LoVo (cell line): ENCODE data around the gene ATP8A1.

Source experiments
- DNase-seq: peaks from one replicate; pipeline ENCODE4 v3.0.0-alpha.2; 2016; ENCODE audit warnings: low spot score

ATP8A1 gene

DNA sequence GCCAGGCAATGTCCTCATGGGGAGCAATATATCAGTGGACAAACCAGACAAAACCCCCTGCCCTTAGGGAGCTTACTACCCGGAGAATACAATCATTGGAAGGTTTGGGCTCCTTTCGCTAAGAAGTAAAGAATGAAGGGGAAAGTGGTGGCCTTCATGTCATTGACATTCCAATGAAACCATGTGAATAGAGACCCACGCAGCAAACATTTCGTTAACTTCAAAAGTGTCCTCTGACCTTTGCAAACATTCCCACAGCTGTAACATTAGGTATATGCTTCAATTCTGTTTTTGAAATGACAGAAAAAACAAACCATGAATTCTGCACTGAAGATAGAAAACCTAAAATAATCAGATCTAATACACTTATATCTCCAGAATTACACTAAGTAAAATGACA is 7.0 kb downstream of the ATP8A1 start:
- no peak for DNase-seq

DNA sequence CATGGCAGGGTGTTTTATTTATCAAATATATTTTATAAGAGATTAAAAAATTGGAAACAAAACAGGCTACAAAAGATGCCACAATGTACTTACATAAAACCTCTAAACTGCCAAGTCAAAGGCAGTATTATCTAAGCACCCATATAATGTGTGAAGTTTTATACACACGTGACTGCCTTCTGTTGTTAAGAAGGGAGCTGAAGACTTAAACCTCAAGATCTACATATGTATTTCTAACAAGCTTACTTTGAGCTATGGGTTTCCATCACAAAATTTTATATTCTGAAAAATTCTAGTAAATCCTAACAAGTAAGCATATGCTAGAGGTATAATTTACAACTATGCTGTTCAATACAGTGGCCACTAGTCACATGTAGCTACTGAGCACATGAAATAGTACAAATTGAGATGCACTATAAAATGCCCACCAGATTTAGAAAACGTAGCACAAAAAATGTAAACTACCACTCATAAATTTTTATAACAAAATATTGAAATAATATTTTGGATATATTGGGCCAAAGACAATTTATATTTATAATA is 9.8 kb downstream of the ATP8A1 start:
- DNase-seq, result no peak

DNA sequence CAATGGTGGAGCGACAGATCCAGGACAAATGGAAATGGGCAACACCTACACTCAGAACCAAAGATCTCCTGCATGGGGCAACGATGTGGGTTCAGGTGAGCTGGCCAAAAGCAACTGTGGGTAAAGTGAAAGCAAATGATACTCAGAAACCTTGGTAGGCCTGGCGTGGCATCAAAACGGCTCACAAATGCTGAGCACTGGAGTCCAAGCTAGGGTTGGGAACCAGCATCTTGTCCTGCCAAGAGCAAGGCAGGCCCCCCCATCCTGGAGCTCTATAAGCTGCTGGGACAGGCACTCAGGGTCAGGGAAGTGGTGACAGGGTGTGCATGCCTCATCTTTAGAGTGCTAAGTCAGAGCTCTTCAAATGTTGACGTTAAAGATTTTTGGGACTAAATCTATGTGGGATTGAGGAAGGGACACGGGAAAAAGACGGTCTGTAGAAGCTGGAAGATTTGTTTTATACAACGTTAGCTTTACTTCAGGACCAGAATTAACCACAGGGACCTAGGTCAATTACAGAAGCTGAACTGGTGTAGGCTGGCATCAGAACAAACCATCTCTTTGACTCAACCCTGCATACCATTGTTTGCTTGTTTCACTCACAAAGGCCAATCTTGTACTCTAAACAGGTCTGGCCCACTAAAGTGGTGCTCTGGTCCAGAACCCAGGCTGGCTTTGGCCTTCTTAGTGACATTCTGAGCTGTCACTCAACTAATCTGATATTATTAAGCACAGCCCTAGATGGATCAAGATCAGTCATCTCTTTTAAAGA is 10.7 kb downstream of the ATP8A1 start:
- no peak for DNase-seq

DNA sequence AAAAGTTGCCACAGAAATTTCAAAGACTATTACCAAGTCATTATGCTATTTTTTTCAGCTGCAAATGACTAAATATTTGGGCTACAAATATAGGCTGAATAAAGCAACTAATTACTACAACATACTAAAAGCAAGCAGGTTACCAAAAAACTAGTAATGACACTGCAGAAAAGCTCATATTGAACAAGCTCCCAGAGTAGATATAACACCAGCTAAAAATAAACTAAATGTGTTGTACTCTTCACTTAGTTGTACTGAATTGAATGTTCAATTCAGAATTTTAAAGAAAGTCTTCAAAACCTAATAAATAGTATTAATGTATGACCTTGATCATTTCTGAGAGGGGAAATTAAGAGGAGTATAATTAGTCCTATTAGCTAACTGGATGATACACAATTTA is 12.0 kb downstream of the ATP8A1 start:
- no peak for DNase-seq

DNA sequence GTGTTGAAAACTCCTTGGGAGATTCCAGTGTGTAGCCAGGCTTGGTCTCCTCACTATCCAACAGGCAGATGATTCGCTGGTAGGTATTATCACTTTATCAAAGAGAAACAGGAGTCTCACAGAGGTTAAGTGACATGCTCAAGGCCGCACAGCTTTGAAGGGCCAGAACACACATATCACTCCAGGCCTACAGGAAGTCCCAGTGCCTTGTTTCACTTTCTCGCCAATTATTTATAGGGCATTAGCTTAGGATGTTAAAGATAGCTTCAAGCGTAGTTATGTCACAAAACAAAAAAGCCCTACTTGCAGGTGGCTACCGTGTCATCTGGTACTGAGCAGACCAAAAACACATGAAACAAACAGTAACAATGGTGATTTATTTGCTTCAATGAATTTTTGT is 13.2 kb downstream of the ATP8A1 start:
- no peak for DNase-seq

DNA sequence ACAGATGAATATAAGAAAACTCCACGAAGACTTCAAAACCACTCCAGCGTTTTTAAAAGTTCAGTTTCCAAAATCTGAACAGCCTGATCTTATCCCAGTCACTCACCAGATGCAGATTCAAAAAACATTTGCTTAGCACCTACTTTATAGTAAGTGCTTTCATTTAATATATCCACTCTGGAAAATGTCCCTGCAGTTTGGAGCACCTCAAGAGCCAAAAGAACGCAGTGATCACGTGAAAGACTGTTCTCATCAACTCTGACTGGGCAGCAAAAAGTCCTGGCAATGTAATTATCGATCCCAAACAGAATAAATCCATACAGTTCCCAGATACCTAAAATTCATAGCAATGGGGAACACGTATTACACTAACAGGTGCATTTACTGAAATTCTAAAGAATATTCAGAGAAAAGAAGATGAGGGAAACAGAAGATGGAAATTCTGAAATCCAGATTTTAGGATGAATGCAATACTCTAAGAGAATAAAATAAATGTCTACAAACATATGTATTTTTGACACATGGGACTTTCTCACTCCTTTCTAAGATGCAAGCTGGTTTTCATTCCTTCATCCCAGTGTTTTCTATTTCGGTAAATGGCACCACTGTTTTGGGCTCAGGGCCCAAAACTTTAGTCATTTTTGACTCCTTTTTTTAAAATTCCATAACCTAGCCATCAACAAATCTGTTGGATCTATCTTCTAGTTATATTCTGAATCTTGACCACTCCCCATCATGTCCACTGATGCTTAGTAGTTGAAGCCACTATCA is 13.9 kb downstream of the ATP8A1 start:
- no peak for DNase-seq

DNA sequence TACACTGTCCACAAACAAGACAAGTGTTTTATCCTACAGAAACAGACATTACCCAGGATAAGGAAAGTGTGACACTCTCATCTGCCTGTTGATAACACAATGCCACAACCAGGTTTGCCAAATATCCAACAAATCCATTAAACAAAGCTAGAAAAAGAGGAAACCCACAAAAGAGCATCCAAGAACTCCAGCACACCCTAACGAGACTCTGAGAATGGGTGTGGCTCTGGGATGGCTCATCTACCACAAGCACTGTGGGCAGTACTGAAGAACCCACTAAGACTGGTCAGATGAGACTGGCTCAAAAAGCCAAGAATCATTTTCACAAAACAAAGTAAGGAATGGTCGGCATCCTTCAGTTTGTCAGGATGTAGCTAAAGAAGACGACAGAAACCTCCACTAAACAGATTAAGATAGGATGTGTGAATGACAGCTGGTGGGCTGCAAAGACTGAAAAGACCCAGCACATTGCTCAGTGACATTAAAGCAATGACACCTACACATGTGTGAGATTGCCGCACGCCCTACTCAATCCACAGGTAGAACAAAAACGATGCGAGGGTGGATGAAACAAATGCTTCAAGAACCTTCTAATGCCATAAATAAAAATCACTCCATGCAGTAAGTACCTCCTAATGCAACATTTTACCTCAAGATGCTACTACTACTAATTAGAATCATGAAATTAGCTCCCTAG is 14.7 kb downstream of the ATP8A1 start:
- peak; percentile 56 for DNase-seq

DNA sequence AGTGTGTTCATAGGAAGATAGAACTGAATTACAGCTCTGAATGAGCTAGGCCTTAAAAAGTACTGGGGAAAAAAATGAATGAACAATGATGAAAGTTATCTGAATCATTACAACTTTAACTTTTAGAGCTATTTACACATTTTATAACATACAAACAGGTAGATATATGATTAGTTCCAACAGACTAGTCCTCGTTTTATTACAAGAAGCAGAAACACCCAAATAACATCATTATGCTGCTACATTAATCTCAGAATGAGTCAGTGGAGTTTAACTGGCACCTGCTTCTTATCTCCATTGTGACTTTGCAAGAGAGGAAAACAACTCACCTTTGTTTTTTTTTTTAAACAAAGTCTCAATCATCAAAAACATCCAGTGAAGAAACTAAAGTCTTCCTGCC is 15.2 kb downstream of the ATP8A1 start:
- no peak for DNase-seq

DNA sequence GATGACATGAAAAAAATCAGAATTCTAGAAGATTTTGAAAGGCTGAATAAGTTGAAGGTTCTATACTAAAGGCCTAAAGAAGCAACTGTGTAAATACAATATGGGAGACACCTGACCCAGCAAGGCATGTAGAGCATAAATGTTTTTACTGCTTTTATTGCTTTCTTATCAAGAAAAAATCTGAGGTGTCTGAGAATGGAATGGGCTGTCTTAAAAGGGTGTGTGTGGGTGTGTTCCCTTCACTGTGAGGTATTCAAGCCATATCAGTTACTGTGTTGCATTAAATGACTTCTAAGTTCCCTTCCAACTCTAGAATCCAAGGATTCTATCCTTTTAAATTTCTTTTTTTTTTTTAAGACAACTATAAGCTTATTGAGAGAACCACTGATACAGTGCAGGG is 15.7 kb downstream of the ATP8A1 start:
- DNase-seq, result peak; percentile 78

DNA sequence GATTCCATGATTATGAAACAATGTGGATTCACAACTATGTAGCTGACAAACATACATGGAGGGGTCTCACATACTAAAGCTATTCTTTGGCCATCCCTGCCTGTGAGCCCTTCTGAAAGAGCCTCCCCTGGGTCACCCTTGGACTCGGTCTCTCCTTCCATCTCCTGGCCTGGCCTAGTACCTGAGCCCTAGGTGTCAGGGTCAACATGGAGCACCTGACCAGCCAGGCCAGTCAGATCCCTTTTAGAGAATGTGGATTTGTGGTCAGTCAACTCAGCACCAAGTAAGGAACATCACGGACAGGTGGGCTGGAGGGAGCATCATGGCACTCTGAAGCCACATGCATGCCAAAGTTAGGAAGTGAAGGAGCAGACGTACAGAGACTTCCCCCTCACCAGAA is 16.3 kb downstream of the ATP8A1 start:
- no peak for DNase-seq

DNA sequence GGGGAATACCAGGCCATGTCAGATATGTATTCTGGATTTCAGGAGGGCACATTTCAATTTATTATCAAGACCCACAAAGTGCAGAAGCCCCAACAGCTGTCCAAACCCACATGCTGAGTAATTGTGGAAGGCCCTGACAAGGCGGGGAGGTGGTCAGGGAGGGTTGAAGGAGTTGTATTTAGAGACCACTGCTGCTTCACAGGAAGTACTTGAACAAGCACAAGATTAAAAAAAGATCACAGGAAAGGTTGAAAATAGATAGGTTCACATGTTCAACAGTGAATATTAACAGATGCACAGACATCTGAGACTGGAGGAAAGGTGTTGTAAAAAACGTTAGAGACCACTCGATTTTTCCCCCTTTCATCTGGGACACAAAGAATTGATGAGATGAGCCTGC is 17.9 kb downstream of the ATP8A1 start:
- DNase-seq, result no peak

DNA sequence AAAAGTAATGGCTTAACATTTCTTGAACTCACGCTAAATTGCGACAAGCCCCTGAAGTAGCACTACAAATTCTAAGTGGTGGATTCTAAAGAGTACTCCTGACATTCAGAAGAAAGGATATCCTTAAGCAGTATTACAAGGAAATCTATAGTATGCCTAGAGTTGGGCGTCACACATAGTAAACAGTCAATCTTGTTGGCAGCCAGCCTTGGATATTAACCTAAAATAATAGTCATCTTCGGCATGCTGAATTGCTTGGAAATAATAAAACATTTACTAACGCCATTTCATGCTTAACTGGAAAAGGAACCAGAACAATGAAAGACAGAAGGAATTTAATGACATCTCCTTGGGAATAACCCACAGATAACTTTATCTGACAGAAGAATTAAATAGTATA is 18.6 kb downstream of the ATP8A1 start:
- no peak for DNase-seq

DNA sequence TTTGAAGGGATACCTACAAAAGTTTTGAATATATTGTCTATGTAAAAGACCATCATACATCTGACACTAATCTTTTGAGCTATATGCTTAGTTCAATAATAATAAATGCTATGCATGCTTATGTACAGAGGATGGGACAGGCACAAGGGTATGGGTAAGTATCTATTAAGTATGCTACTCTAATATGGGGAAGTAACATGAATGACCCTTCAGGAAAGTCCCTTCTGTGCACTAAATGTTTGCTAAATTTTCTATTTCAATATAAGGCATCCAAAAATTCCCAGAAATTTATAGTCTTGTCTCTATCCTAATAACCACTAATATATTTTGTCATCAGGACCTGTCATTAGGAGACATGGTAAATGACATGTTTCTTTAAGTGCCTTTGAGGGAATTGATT is 19.0 kb downstream of the ATP8A1 start:
- DNase-seq, result no peak

DNA sequence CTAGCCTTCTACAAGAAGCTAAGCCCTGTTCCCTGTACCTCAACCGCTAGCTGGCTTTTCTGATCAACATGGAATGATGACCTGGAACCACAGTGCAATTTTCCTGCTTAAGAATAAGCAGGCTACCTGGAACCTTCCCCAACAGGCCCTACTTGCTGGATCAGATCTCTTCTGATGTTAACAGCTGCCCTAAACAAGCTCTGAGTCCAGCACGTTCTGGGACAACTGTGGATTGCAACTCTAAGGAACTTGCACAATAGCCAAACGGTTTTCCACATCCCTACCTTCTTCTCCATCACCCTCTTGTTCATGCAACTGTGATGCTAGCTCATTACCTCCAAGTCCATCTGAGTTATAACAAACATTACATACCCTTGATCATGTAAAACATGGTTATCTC is 19.8 kb downstream of the ATP8A1 start:
- no peak for DNase-seq

DNA sequence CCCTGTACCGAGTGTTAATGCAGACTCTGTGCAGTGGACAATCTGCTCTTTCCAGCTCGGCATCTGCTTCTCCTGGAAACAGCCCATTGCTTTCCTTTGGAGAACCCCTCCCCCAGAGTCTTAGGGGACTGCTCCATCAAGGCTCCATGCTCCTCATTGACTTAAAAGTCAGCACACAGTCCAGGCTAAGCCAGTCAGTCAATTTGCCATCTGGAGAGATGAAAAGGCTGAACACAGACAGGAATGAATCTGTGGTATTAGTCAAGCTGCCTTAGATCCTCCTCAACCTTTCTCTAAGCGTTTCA is 20.3 kb downstream of the ATP8A1 start:
- DNase-seq, result no peak

DNA sequence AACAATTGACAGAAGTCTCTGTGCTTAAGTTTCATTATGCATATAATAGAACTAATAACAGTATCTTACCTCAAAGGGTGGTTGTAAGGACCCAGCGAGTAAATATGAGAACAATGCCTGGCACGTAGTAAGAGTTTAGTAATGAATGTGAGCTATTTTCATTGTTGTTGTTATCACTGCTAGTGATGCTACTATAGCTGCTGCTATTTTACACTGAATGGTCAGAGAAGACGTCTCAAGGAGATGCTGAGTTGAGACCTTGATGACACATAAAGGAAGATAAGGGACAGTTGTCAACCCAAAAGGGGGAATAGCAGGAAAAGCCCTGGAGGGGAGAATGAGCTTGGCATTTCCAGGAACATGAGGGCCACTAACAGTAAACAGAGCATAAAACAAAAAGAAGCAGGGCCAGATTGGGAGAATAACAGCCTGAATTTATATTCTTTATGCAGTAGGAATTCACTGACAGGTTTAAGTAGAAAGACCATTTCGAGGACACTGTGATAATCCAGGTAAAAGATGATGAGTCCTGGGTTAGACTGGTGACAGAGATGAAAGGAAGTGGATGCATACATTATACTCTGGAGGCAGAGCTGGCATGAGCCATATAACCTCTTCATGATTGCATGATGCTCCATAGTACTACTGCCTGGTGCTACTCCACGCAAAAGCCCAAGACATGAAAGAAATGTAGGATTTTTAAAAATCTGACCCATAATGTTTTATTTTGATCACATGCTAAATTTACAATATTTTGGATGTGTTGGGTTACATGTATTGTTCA is 23.1 kb downstream of the ATP8A1 start:
- DNase-seq, result no peak

DNA sequence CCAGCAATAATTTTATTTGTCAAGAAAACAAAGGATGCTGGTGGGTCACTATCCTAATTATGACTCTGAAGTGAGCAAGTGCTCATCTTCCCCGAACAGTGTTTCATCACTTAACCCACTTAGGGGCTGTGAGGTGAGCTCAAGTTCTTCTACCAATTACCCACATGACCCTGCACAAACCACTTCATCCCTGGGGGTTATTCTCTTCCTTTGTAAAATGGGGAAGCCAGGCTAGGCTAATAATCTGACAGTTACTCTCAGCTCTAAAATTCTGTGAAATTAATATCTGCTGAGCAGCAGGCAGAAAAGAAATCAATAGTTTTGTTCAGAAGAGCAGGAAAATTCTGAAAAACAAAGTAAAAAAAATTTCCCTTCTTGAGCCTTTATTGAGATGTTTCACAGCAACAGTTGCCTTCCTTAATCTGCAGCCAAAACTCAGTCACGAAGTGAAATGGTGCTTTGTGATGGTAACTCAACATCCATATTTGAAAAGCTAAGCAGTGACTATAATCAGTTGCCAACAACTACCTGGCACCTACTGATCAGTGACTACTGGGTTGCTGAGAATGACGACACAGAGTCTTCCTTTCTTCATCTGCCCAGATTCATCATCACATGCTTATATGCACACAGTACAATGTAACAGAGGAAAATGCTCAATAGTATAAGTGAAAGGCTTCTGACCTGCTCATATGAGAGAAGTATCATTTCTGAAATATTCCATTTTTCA is 24.1 kb downstream of the ATP8A1 start:
- no peak for DNase-seq

DNA sequence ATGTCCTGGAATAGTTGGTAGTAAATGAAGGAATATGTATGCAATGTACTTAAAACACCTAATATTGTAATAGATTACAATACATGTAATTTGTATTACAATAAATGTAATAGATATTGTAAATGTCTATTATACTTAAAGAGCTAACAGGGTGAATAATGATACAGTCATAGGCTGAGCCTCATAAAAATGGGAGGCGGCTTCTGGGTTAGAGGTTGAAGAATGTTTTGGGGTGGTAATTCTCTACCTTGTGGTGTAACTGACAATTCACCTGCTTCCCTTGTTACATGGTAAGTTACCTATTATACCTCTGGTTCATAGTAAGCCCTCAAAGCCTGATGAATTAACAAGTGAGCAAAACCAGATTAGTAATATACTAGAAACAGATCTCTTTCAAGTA is 26.0 kb downstream of the ATP8A1 start:
- DNase-seq, result no peak

DNA sequence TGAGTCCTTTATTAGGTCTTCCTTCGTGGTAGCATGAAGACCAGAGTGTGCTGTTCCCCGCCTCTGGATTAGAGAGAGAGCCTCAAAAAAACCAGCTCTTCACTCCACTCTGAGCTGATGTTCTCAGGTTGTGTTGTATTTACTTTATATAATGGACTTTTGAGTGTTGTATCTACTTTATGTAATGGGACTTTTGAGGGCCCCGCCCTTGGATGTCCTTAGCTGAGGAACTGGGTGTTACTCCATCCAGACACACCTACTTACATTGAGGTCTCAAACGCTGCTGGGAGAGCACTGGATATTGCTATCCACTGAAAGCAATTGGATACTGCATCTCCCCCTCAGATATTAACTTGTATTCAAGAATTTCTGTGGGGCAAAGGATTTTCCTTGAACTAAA is 28.2 kb downstream of the ATP8A1 start:
- no peak for DNase-seq

DNA sequence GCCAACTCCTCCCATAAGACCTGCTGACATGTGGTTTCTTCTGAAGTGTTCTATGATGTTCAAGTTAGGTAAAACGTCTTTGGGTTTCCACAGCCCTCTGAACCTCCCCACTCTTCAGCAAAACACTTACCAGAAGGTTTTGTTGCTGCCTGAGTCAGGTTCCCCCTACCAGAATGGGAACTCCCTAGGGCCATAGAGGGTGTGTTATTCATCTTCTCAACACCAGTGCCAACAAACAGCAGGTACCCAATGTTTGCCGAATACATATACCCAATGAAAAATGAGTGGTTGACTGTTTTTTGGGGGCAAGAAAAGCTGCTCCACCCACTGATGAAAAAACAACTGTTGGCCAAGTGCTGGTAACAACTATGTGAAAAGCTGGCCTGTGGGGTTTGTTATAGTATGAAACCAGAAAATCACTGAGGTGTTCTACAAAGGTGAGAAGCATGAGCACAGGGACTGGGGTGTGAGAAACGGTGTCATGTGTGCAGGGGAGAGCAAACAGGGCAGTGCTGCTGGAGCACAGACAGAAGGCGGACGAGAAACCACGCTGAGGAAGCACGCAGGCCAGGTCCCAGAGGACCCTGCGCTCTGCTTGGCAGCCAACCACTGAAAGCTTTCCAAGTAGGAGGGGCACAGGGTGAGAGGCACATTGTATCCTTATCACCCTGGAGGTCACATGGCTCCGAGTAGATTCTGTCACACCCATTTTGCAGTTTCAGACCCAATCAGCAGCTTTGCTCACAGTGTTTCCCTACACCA is 28.8 kb downstream of the ATP8A1 start:
- DNase-seq, result no peak

DNA sequence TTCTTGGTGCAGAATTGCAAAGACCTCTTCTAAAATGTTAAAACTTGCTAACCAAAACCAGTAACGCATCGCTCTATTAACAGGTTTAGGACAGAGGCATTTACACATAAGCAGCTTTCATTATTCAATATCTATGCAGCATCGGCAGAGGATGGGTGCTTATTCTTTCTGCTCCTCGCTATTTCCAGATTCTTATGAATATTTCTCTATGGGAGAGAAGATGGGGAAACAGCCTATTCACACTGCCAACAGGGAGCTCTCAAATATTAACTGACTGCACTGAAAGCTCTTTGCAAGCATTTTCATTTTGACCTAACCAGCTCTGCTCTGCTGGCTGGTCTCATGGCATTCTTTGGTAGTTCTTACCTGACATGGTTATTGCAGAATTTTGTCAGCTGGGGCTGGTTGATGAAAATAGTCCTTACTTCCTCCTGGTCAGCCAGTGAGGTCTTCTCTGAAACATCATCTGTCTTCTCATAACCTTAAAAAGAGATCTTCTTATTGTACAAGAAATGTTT is 30.2 kb downstream of the ATP8A1 start:
- DNase-seq, result no peak
